ENCODE results near the gene CHSY3. TPM values are rescaled to one million over a fixed set of nuclear protein-coding genes. Genes with fewer than 3 reads are reported as not detected.

CHSY3 gene
- total RNA-seq, 4 donors from 2014 or later: 3.1 to 6.9 (median 4.1) TPM

DNA sequence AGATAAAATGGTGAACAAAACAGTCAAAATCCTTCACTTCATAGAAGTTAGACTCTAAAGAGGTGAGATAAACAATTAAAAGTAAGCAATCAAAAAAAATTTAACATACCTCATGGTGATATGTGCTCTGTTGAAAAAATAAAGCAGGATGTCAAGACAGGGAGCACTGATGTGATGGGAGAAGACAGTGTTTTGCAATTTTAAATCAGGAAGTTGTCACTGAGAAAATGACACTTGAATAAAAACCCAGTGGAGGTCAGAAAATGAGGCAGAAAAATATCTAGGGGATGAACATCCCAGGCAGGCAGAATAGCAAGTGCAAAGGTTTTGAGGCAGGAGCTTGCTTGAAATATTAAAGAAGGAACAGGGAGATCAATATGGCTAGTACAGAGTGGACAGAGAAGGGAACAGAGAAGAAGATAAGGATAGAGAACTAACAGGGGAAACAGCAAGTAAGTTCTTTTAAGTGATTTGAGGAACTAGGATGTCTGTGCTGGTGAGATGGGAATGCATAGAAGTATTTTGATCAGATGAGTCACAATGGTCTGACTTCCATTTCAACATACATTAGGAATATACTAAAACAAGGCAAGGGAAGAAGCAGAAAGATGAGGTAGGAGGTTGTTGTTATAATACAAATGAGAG, 130.4 kb downstream of the CHSY3 start:
- no peak for DNase-seq (ENCODE audit: low spot score)
- no peak for ATAC-seq (ENCODE audit: low FRiP score)
- TF ChIP-seq, protein P1, sequence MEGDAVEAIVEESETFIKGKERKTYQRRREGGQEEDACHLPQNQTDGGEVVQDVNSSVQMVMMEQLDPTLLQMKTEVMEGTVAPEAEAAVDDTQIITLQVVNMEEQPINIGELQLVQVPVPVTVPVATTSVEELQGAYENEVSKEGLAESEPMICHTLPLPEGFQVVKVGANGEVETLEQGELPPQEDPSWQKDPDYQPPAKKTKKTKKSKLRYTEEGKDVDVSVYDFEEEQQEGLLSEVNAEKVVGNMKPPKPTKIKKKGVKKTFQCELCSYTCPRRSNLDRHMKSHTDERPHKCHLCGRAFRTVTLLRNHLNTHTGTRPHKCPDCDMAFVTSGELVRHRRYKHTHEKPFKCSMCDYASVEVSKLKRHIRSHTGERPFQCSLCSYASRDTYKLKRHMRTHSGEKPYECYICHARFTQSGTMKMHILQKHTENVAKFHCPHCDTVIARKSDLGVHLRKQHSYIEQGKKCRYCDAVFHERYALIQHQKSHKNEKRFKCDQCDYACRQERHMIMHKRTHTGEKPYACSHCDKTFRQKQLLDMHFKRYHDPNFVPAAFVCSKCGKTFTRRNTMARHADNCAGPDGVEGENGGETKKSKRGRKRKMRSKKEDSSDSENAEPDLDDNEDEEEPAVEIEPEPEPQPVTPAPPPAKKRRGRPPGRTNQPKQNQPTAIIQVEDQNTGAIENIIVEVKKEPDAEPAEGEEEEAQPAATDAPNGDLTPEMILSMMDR (IDR thresholded peaks at IDR 0.05): no peak

DNA sequence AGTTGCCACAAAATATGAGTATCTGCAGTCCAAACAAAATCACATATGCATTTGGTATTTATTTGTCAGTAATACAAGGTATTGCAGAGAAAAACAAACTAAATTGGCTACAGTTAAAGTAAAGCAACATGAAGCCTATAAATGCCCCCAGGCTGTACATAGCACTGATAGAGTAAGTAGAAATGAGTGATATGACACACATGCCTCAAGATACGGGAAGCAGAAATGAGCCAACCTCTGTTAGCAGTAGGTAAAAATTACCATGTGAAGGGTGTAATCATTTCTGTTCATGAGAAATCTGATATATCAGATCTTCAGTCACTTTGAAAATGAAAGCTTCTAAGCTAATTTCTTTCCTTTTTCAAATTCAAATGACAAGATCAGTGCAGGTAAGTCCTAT, 131.1 kb downstream of the CHSY3 start:
- DNase-seq (ENCODE audit: low spot score) (no peak), ATAC-seq (ENCODE audit: low FRiP score) (no peak)
- TF ChIP-seq, protein P1 (IDR thresholded peaks at IDR 0.05): no peak

DNA sequence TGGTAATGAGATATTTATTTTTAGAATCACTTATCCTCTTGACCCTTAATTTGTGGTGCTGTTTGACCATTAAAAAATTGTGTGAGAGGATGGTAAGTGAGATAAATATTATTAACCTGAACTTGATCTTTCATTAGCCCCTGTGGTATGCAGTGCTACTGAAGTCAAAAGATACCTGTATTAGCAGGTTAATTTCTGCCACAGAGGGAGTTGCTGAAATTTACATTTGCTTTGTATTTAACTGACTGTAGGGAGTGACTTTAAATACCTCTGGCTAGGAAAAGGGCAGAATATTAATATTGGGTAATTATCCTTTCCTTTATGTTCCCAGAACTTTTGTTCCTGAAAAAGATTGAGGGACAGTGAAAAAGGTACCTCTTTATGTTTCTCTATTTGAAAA, 133.6 kb downstream of the CHSY3 start:
- ATAC-seq (ENCODE audit: low FRiP score) (no peak), DNase-seq (ENCODE audit: low spot score) (no peak)
- TF ChIP-seq, protein P1 (IDR thresholded peaks at IDR 0.05): no peak

DNA sequence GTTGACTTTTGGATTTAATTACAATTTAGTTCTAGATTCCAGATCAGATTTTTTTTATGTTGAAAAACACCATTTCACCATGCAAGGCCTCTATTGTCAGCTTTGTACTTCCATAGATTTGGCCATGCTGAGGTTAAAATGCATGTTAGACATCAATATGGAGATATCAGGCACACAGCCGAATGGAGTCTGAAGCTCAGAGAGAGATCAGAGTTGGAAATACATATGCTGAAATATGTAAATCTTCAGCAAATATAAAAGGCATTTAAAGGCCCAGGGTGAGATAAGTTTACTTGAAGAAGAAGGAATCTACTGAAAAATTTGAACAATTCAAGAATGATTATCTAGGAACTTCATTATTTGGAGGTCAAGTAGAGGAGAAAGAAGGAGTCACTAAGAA, 139.6 kb downstream of the CHSY3 start:
- TF ChIP-seq, protein P1 (IDR thresholded peaks at IDR 0.05): no peak

DNA sequence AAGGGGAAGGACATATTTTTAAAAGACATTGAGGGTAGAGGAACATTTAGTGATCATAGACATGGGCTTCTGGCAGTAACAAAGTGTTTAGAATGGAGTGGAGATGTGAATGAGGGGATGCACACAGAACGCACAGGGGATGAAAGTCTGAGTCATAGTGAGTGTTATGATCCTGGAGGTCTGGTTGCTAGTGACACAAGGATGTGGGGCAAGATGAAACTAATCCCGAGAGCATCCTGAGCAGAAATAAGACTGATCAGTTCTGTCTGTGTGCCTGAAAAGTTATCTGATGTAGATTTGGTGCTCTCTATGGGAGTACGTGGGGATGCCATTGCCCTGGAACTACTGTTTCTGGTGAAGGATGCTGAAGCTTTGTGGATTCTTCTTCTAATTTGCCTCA, 141.1 kb downstream of the CHSY3 start:
- TF ChIP-seq, protein P1 (IDR thresholded peaks at IDR 0.05): no peak
- no peak for DNase-seq (ENCODE audit: low spot score)
- no peak for ATAC-seq (ENCODE audit: low FRiP score)

More for the DNA sequence above, 139.6 kb downstream of the CHSY3 start:
- ATAC-seq (ENCODE audit: low FRiP score) (no peak), DNase-seq (ENCODE audit: low spot score) (no peak)

GRCh38 chr5:130050585-130050984, 146.3 kb downstream of the CHSY3 start:
- ATAC-seq (ENCODE audit: low FRiP score) (no peak), DNase-seq (ENCODE audit: low spot score) (no peak)
- TF ChIP-seq, protein P1 (IDR thresholded peaks at IDR 0.05): no peak

GRCh38 chr5:130052752-130053151, 148.5 kb downstream of the CHSY3 start:
- DNase-seq (ENCODE audit: low spot score) (no peak), ATAC-seq (ENCODE audit: low FRiP score) (no peak)
- TF ChIP-seq, protein P1 (IDR thresholded peaks at IDR 0.05): no peak

Data from omental fat pad (tissue), 4 donors.